Activated naive CD8-positive, alpha-beta T cell treated with anti-CD3 and anti-CD28 coated beads, Interleukin-2, amount 50 U/mL, for 16 hours (primary cell): ENCODE measurements around the gene TAS2R20.

Experiments used
- DNase-seq: peaks from one replicate; pipeline ENCODE4 v3.0.0-alpha.2; 2020; ENCODE audit warnings: low read depth, low spot score

TAS2R20 gene

DNA sequence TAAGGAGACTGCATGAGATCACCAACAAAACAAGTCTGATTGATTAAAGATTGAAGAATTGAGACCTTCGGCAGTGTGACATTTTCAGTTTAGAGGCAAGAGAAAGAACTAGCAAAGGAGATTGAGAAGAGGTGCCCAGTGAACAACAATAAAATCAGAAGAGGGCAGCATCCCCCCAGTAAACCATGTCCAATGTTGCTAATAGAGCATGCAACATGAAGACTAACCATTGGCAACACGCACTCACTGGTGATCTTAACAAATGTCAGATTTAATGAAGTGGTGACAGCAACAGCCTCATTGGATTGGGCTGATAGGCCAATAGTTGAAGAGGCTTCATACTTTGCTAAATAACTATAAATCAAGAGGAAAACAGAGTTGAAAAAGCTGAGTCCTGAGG lies 38.3 kb downstream of the TAS2R20 start:
- no peak for DNase-seq

DNA sequence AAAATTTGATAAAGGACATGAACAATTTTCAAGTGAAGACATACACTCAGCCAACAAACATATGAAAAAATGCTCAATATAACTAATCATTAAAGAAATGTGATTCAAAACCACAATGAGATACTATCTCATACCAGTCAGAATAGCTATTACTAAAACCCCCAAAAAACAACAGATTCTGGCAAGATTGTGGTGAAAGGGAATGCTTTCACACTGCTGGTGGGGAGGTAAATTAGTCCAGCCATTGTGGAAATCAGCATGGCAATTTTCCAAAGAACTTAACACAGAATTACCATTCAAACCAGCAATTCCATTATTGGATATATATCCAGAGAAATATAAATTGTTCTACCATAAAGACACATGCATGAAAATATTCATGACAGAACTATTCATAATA lies 40.4 kb downstream of the TAS2R20 start:
- no peak for DNase-seq

DNA sequence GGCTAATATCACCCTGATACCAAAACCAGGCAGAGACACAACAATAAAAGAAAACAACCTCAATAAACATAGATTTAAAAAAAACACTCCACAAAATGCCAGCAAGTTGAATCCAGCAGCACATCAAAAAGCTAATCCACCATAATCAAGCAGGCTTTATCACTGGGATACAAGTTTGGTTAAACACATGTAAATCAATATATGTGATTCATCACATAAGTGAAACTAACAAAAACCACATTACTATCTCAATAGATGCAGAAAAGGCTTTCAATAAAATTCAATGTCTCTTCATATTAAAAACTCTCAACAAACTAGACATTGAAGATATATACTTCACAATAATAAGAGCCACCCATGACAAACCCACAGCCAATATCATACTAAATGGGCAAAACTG lies 42.0 kb downstream of the TAS2R20 start:
- no peak for DNase-seq

DNA sequence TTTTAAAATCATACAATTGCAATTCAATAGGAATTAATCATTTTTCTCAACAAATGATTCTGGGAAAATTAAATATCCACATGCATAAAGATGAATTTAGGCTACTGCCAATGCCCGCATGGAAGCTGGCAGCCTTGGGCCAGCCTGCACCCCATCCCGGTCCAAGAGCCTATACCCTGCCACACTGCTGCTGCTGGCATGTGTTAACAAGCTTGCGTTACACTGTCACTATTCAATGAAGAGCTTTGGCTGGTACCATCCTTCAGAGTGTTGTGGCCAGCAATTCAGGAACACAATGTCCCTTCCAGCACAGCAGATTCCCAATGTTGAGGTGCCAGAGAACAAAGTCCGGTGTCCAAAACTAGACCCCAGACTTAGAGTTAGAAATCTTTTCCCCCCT lies 45.5 kb downstream of the TAS2R20 start:
- DNase-seq, result no peak
